Gastroesophageal sphincter (tissue), 4 donors: ENCODE data around the gene GOLGA3. TPM values are rescaled to one million over a fixed set of nuclear protein-coding genes. Genes with fewer than 3 reads are reported as not detected.

Experiments
- ATAC-seq: fragments of 150-250 bp; one replicate; pipeline ENCODE4 v1.9.1; 2016; ENCODE audit warnings: mild to moderate bottlenecking, moderate library complexity
- H3K27ac ChIP-seq, 4 donors: fragments of 200-600 bp; sonication (generic) in 3 of 4; 1 replicate in 3 of 4; 2 replicates in 1 of 4; pipeline ENCODE4 v1.5.1; 2016 to 2019
- H3K27me3 ChIP-seq: fragments of 200-600 bp; sonication (generic); one replicate; pipeline ENCODE4 v1.5.1; 2019
- H3K36me3 ChIP-seq, 2 donors: fragments of 200-600 bp; sonication (generic); one replicate each; pipeline ENCODE4 v1.5.1; 2019; ENCODE audit warnings: control low read depth in 1 of 2
- H3K4me1 ChIP-seq, 3 donors: fragments of 200-600 bp; sonication (generic); 1 replicate in 2 of 3; 2 replicates in 1 of 3; pipeline ENCODE4 v1.5.1; 2016 to 2019; ENCODE audit warnings: control low read depth in 2 of 3
- H3K4me3 ChIP-seq, 2 donors: fragments of 200-600 bp; sonication (generic); one replicate each; pipeline ENCODE4 v1.5.1; 2019; ENCODE audit warnings: mild to moderate bottlenecking in 1 of 2, moderate library complexity in 1 of 2
- H3K9me3 ChIP-seq, 3 donors: fragments of 200-600 bp; sonication (generic); one replicate each; pipeline ENCODE4 v1.5.1; 2017 to 2019; ENCODE audit warnings: control low read depth in 2 of 3
- CTCF ChIP-seq, 4 experiments: fragments of 200-600 bp in 2 of 4; fragments of 450-650 bp in 2 of 4; sonication (generic) in 1 of 4; IDR thresholded peaks; one replicate each; pipeline ENCODE4 v1.5.1; 2017 to 2019; ENCODE audit warnings: antibody characterized with exemption in 4 of 4, mild to moderate bottlenecking in 2 of 4, moderate library complexity in 2 of 4
- EP300 ChIP-seq: sonication (generic); formaldehyde crosslinking; IDR thresholded peaks from one replicate; pipeline ENCODE4 v1.6.1; 2017; ENCODE audit warnings: antibody characterized with exemption, mild to moderate bottlenecking
- POLR2A ChIP-seq, 2 donors: fragments of 450-650 bp; IDR thresholded peaks; one replicate each; pipeline ENCODE4 v1.6.1; 2017; ENCODE audit warnings: antibody characterized with exemption in 2 of 2, mild to moderate bottlenecking in 2 of 2, moderate library complexity in 1 of 2
- POLR2AphosphoS5 ChIP-seq: sonication (generic); formaldehyde crosslinking; IDR thresholded peaks from one replicate; pipeline ENCODE4 v1.6.1; 2017; ENCODE audit warnings: antibody characterized with exemption
- WGBS, 2 donors: methylation state at CpG; one replicate each; pipeline ENCODE4 v1.1.5; 2018; ENCODE audit warnings: low coverage in 1 of 2; 5-methylcytosine and 5-hydroxymethylcytosine counted together
- small RNA-seq, 4 donors: library from RNA; depleted of rRNA; stranded (forward); fragments of <200 nt; gene quantifications; one replicate each; pipeline ENCODE3, GENCODE V24; 2016
- total RNA-seq, 4 donors: library from RNA; depleted of rRNA; stranded (reverse); fragments of >200 nt; gene quantifications; one replicate each; pipeline ENCODE4 v1.1.0, GENCODE V29; 2016

The GOLGA3 gene
- total RNA-seq, 4 donors from 2014 or later = 54.8 to 126 (median 74.1) TPM

- WGBS, 2 donors = 80 to 91% methylated on average over 3 to 11 of the region's 25 CpGs
- no peaks in the 10 kb centered on the region for H3K27me3 ChIP-seq
- TF ChIP-seq EP300 (no peak), POLR2AphosphoS5 (no peak), POLR2A (IDR thresholded peaks at IDR 0.05) (no peak), CTCF (IDR thresholded peaks at IDR 0.05) (no peak)
- H3K4me1 ChIP-seq = no peaks in the 10 kb centered on the region
- H3K36me3 ChIP-seq = peaks cover 0 to 97% of the 10 kb centered on the region in 2 donors
- ATAC-seq = no peak
- H3K9me3 ChIP-seq = no peaks in the 10 kb centered on the region
- H3K27ac ChIP-seq = no peak overlapping the region
- H3K4me3 ChIP-seq = no peak overlapping the region
Measured at GRCh38 chr12:132720606-132721345, 107.9 kb downstream of the GOLGA3 start.

- Histone ChIP-seq H3K9me3 (no peaks in the 10 kb centered on the region), H3K27me3 (no peaks in the 10 kb centered on the region), H3K4me3 (no peak overlapping the region), H3K27ac (no peak overlapping the region), H3K36me3 (peaks cover 0 to 97% of the 10 kb centered on the region in 2 donors), H3K4me1 (no peaks in the 10 kb centered on the region)
- ATAC-seq = no peak
- 82 to 100% methylated on average over 1 to 11 of the region's 12 CpGs for WGBS, 2 donors
- TF ChIP-seq CTCF (IDR thresholded peaks at IDR 0.05) = no peak
- no peak for TF ChIP-seq POLR2AphosphoS5
- TF ChIP-seq EP300 = no peak
- no peak for TF ChIP-seq POLR2A (IDR thresholded peaks at IDR 0.05)
Measured at GRCh38 chr12:132719954-132720324, 108.7 kb downstream of the GOLGA3 start.

GRCh38 chr12:132719141-132719953 is 109.3 kb downstream of the GOLGA3 start:
- Histone ChIP-seq H3K4me1 (no peaks in the 10 kb centered on the region), H3K4me3 (no peak overlapping the region), H3K36me3 (peaks cover 0 to 97% of the 10 kb centered on the region in 2 donors), H3K9me3 (no peaks in the 10 kb centered on the region), H3K27ac (no peak overlapping the region), H3K27me3 (no peaks in the 10 kb centered on the region)
- no peak for ATAC-seq
- TF ChIP-seq CTCF (IDR thresholded peaks at IDR 0.05) = no peak
- peak in 1 of 2 donors; percentile 5 for TF ChIP-seq POLR2A (IDR thresholded peaks at IDR 0.05)
- WGBS, 2 donors = 85 to 94% methylated on average over 4 to 18 of the region's 31 CpGs

Small RNAs within 50 kb of the gene (small RNA-seq; reads per million reads assigned to genes)
- 0 reads per million in 4 donors for gene RNA5SP379

Other genes starting within 250 kb of the GOLGA3 start
- gene LRCOL1, start 218.3 kb downstream of the GOLGA3 start, total RNA-seq = not detected
- 1 to 10 TPM in 3 of 4 donors, under 1 TPM in 1; 0.47 to 3.9 (median 3.3) TPM for gene P2RX2, start 210.1 kb downstream of the GOLGA3 start, total RNA-seq
- gene POLE, start 141.5 kb downstream of the GOLGA3 start, total RNA-seq = 10 to 100 TPM in 3 of 4 donors, 1 to 10 TPM in 1; 7.2 to 63.8 (median 23.3) TPM
- 10 to 100 TPM; 31.9 to 68.8 (median 55.4) TPM for gene PXMP2, start 141.3 kb downstream of the GOLGA3 start, total RNA-seq
- gene PGAM5, start 118.0 kb downstream of the GOLGA3 start, total RNA-seq = 10 to 100 TPM; 23.8 to 29.6 (median 26.1) TPM
- 10 to 100 TPM; 33.1 to 61.5 (median 49.9) TPM for gene ANKLE2, start 67.0 kb downstream of the GOLGA3 start, total RNA-seq
- gene CHFR, start 58.7 kb upstream of the GOLGA3 start, total RNA-seq = 10 to 100 TPM; 30.8 to 42.1 (median 36.8) TPM
- gene ZNF605, start 127.4 kb upstream of the GOLGA3 start, total RNA-seq = 10 to 100 TPM in 1 of 4 donors, 1 to 10 TPM in 3; 2.9 to 11.8 (median 6.3) TPM
- 1 to 10 TPM; 6.7 to 9.8 (median 9.2) TPM for gene ZNF26, start 157.5 kb upstream of the GOLGA3 start, total RNA-seq
- 10 to 100 TPM; 16.2 to 47.5 (median 20.0) TPM for gene ZNF84, start 208.6 kb upstream of the GOLGA3 start, total RNA-seq